ENCODE measurements around the gene NRCAM. TPM values are rescaled to one million over a fixed set of nuclear protein-coding genes. Genes with fewer than 3 reads are reported as not detected.

The NRCAM gene
- total and polyA plus RNA-seq, 2 of the 8 experiments (the other 6 are each of a cell fraction or from before 2014, with no cell fraction given) = 2.7 to 3.8 TPM

GRCh38 chr7:108360058-108360800, 96.0 kb downstream of the NRCAM start (continued):
- TF ChIP-seq CTCF (IDR thresholded peaks at IDR 0.05; ENCODE audit: control extremely low read depth in 1 of 3, insufficient read depth in 1 of 3, low read depth in 1 of 3, low read length in 3 of 3) (no peak), CREB1 (IDR thresholded peaks at IDR 0.05) (no peak), CBX8 (IDR thresholded peaks at IDR 0.05; ENCODE audit: borderline replicate concordance, low read depth, low read length) (no peak), SUZ12 (IDR thresholded peaks at IDR 0.05; ENCODE audit: low read length) (no peak), KDM1A (IDR thresholded peaks at IDR 0.05; ENCODE audit: borderline replicate concordance, low read length) (no peak)

Measured in H1 (cell line).